Osteoblast (primary cell): Measurements from ENCODE around the gene ASZ1. TPM values are rescaled to one million over a fixed set of nuclear protein-coding genes. Genes with fewer than 3 reads are reported as not detected.
"Not testable (repeated sequence)": the region's sequence is repeated elsewhere in the genome, so short reads cannot be mapped to it uniquely, and the experiment has no call there.

ENCODE experiments used
- DNase-seq: peaks from one replicate; pipeline ENCODE4 v3.0.0; 2011; ENCODE audit warnings: low spot score, mixed read lengths; ENCODE audit not compliant: insufficient read length; ENCODE audit errors: missing footprints
- H2AFZ ChIP-seq: 2 replicates; pipeline ENCODE4 v1.6.0; 2011; ENCODE audit warnings: mild to moderate bottlenecking, low read length
- H3K27ac ChIP-seq: 2 replicates; pipeline ENCODE4 v1.5.1; 2011; ENCODE audit warnings: mild to moderate bottlenecking, low read depth, low read length, moderate library complexity
- H3K27me3 ChIP-seq: 2 replicates; pipeline ENCODE4 v1.6.0; 2012; ENCODE audit warnings: mild to moderate bottlenecking, control low read depth, inconsistent platforms, low read length, moderate library complexity; ENCODE audit not compliant: insufficient read depth
- H3K36me3 ChIP-seq: 2 replicates; pipeline ENCODE4 v1.5.1; 2011; ENCODE audit warnings: mild to moderate bottlenecking, low read length, control low read depth, moderate library complexity; ENCODE audit not compliant: insufficient read depth
- H3K4me1 ChIP-seq: 2 replicates; pipeline ENCODE4 v1.5.1; 2011; ENCODE audit warnings: mild to moderate bottlenecking, low read length, control low read depth, moderate library complexity; ENCODE audit not compliant: insufficient read depth
- H3K4me2 ChIP-seq: 2 replicates; pipeline ENCODE4 v1.6.0; 2011; ENCODE audit warnings: mild to moderate bottlenecking, low read length; ENCODE audit not compliant: insufficient read depth
- H3K4me3 ChIP-seq: fragments of 200-600 bp; sonication (generic); 3 replicates; pipeline ENCODE4 v1.5.1; 2012; ENCODE audit warnings: mild to moderate bottlenecking, low read length, inconsistent platforms; ENCODE audit not compliant: insufficient read depth
- H3K79me2 ChIP-seq: 2 replicates; pipeline ENCODE4 v1.6.0; 2012; ENCODE audit warnings: mild to moderate bottlenecking, low read length, control low read depth, inconsistent platforms; ENCODE audit not compliant: insufficient read depth
- H3K9me3 ChIP-seq: 2 replicates; pipeline ENCODE4 v1.5.1; 2011; ENCODE audit warnings: low read depth, low read length, control low read depth
- H4K20me1 ChIP-seq: 2 replicates; pipeline ENCODE4 v1.6.0; 2012; ENCODE audit warnings: mild to moderate bottlenecking, low read length, control low read depth; ENCODE audit not compliant: insufficient read depth
- CTCF ChIP-seq: IDR thresholded peaks from 2 replicates; pipeline ENCODE4 v1.5.1; 2011; ENCODE audit warnings: mild to moderate bottlenecking, low read depth, low read length, moderate library complexity; ENCODE audit errors: extremely low read depth
- total RNA-seq: library from RNA; depleted of rRNA; stranded (reverse); fragments of >200 nt; gene quantifications from 2 replicates; pipeline ENCODE4 v1.2.3, GENCODE V29; 2012

The ASZ1 gene
- total RNA-seq, 1 donor: not detected

- Histone ChIP-seq H3K4me2 (no peak overlapping the region), H3K4me1 (no peaks in the 10 kb centered on the region), H3K36me3 (no peaks in the 10 kb centered on the region), H3K27me3 (no peaks in the 10 kb centered on the region), H2AFZ (no peak overlapping the region), H3K79me2 (no peaks in the 10 kb centered on the region), H3K27ac (no peak overlapping the region), H3K4me3 (no peak overlapping the region), H4K20me1 (no peaks in the 10 kb centered on the region), H3K9me3 (no peaks in the 10 kb centered on the region)
- no peak for TF ChIP-seq CTCF
- no peak for DNase-seq
Measured at GRCh38 chr7:117435475-117436043, 8.3 kb upstream of the ASZ1 start.

DNA sequence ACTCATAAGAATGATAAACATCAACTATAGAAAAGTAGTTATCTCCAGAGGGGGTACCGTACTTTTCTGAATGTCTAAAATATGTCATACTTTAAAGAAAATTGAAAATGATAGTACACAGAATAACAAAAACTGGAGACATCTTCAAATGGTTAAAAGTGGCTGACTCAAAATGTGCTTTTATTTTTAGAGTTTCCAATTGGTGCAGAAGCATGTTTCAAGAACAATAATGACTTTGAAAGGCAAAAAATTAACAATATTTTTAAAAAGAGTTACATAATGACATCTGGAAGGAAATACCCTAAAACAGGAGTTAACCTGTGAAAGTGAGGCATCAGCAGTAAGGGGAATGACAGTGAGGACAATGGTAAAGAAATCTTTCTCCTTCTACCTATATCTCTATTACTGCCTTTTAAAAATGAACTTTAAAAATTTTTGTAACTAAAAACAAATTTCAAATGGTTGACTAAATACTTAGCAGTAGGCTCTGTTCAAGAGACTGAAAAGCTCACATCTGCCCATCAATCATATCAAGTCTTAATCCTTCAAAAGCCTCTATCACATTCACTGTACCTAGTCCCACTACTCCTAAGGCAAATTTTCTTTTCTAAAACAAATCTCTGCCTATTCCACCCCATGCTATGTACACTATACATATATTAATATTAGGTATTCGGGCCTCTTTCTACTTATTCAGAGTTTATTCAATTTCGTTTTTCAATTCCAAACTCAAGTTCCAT lies 3.0 kb downstream of the ASZ1 start:
- DNase-seq: no peak
- Histone ChIP-seq H2AFZ (no peak overlapping the region), H3K36me3 (no peaks in the 10 kb centered on the region), H3K4me2 (no peak overlapping the region), H3K9me3 (no peaks in the 10 kb centered on the region), H3K4me1 (no peaks in the 10 kb centered on the region), H3K4me3 (no peak overlapping the region), H3K27me3 (no peaks in the 10 kb centered on the region), H4K20me1 (no peaks in the 10 kb centered on the region), H3K79me2 (no peaks in the 10 kb centered on the region), H3K27ac (no peak overlapping the region)
- TF ChIP-seq CTCF: no peak

- not testable (repeated sequence) for H3K4me3 ChIP-seq, H3K9me3 ChIP-seq, H2AFZ ChIP-seq, H3K27ac ChIP-seq, H3K27me3 ChIP-seq, H3K4me2 ChIP-seq, H4K20me1 ChIP-seq, H3K4me1 ChIP-seq, DNase-seq, H3K79me2 ChIP-seq, H3K36me3 ChIP-seq
Measured at GRCh38 chr7:117414591-117414990, 12.7 kb downstream of the ASZ1 start.

DNA sequence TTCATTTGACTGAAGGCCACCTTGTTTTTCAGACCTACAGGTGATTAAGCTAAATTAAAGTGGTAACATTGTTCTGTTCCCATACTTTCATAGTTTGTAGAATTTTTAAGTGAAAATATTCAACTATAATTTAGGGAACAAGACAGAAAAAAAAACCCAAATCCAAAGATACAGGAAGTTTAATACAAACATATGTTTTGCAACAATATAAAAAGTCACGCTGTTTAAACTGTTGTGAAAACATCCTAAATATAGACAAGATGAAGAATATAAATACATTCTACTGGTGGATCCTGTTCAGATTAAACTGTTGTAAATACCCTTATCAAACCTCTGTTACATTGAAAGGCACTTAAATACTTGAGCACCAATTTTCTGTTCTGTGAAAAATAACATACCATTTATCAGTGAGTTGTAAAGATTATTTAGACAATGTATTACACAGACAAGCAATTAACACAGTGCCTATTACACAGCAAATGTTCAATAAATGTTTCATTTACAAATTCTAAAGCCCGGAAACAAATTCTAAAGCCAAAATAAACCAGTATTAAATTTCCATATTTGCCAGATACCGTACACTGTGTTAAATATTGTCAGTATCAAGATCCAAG lies 14.2 kb downstream of the ASZ1 start:
- DNase-seq: no peak
- no peak for TF ChIP-seq CTCF
- H3K4me3 ChIP-seq: no peak overlapping the region
- H3K4me2 ChIP-seq: no peak overlapping the region
- H3K27ac ChIP-seq: no peak overlapping the region
- H3K36me3 ChIP-seq: no peaks in the 10 kb centered on the region
- H3K9me3 ChIP-seq: no peaks in the 10 kb centered on the region
- no peaks in the 10 kb centered on the region for H3K27me3 ChIP-seq
- H2AFZ ChIP-seq: no peak overlapping the region
- no peaks in the 10 kb centered on the region for H3K79me2 ChIP-seq
- no peaks in the 10 kb centered on the region for H3K4me1 ChIP-seq
- H4K20me1 ChIP-seq: no peaks in the 10 kb centered on the region
